Fibroblast of skin of scalp (primary cell): ENCODE data around the gene CHIC2.

Experiments
- DNase-seq: peaks from one replicate; pipeline ENCODE4 v3.0.0-alpha.2; 2013

CHIC2 gene

GRCh38 chr4:54093324-54094240, 29.2 kb upstream of the CHIC2 start:
- DNase-seq = no peak

GRCh38 chr4:54092405-54093323, 28.3 kb upstream of the CHIC2 start:
- no peak for DNase-seq

- peak; percentile 75 for DNase-seq
Measured at GRCh38 chr4:54091637-54092404, 27.4 kb upstream of the CHIC2 start.

- no peak for DNase-seq
Measured at GRCh38 chr4:54090804-54091623, 26.6 kb upstream of the CHIC2 start.

- no peak for DNase-seq
Measured at GRCh38 chr4:54090404-54090803, 26.0 kb upstream of the CHIC2 start.

- no peak for DNase-seq
Measured at GRCh38 chr4:54089875-54090274, 25.5 kb upstream of the CHIC2 start.

GRCh38 chr4:54085284-54085683, 20.9 kb upstream of the CHIC2 start:
- DNase-seq = peak; percentile 90

- DNase-seq = peak; percentile 99
Measured at GRCh38 chr4:54082168-54082567, 17.8 kb upstream of the CHIC2 start.

GRCh38 chr4:54077812-54078211, 13.4 kb upstream of the CHIC2 start:
- DNase-seq = peak; percentile 43

- DNase-seq = peak; percentile 35
Measured at GRCh38 chr4:54076673-54077072, 12.3 kb upstream of the CHIC2 start.

- DNase-seq = no peak
Measured at GRCh38 chr4:54074381-54074780, 10.0 kb upstream of the CHIC2 start.

GRCh38 chr4:54073271-54073880, 9.0 kb upstream of the CHIC2 start:
- DNase-seq = peak; percentile 71

- peak; percentile 68 for DNase-seq
Measured at GRCh38 chr4:54067166-54067565, 2.8 kb upstream of the CHIC2 start.

- DNase-seq = no peak
Measured at GRCh38 chr4:54066718-54067129, 2.3 kb upstream of the CHIC2 start.

GRCh38 chr4:54066088-54066415, 1.6 kb upstream of the CHIC2 start:
- DNase-seq = no peak

- DNase-seq = peak; percentile 81
Measured at GRCh38 chr4:54065282-54066087, 1.1 kb upstream of the CHIC2 start.

- peak; percentile 22 for DNase-seq
Measured at GRCh38 chr4:54063737-54064316, 578 bp downstream of the CHIC2 start.

- DNase-seq = peak; percentile 57
Measured at GRCh38 chr4:54063229-54063628, 1.2 kb downstream of the CHIC2 start.

GRCh38 chr4:54062392-54062791, 2.0 kb downstream of the CHIC2 start:
- DNase-seq = no peak

- DNase-seq = no peak
Measured at GRCh38 chr4:54061873-54062272, 2.5 kb downstream of the CHIC2 start.
